ENCODE results near the gene SLC6A2. TPM values are rescaled to one million over a fixed set of nuclear protein-coding genes. Genes with fewer than 3 reads are reported as not detected.

The SLC6A2 gene
- total RNA-seq, 1 donor from 2014 or later = not detected

GRCh38 chr16:55697867-55698266, 42.1 kb downstream of the SLC6A2 start:
- peaks cover 3% of the 10 kb centered on the region for H3K27me3 Mint-ChIP-seq
- H3K4me3 Mint-ChIP-seq = no peak overlapping the region
- POLR2A ChIA-PET = no interaction called here
- no peak for TF ChIP-seq CTCF (IDR thresholded peaks at IDR 0.05)
- H3K9me3 Mint-ChIP-seq = no peaks in the 10 kb centered on the region
- ATAC-seq (ENCODE audit: low read depth) = no peak
- no peak for DNase-seq
- H3K27ac Mint-ChIP-seq = no peak overlapping the region
- intact Hi-C loops (cut with micrococcal nuclease) = no loop called here
- CTCF ChIA-PET = no interaction called here
- no peaks in the 10 kb centered on the region for H3K36me3 Mint-ChIP-seq (ENCODE audit: low read depth)
- H3K4me1 Mint-ChIP-seq = no peaks in the 10 kb centered on the region

GRCh38 chr16:55698331-55698730, 42.5 kb downstream of the SLC6A2 start:
- H3K36me3 Mint-ChIP-seq (ENCODE audit: low read depth) = no peaks in the 10 kb centered on the region
- TF ChIP-seq CTCF (IDR thresholded peaks at IDR 0.05) = no peak
- H3K27me3 Mint-ChIP-seq = peaks cover 5% of the 10 kb centered on the region
- intact Hi-C loops (cut with micrococcal nuclease) = no loop called here
- ChIA-PET POLR2A (no interaction called here), CTCF (no interaction called here)
- H3K4me1 Mint-ChIP-seq = no peaks in the 10 kb centered on the region
- DNase-seq = no peak
- no peak for ATAC-seq (ENCODE audit: low read depth)
- H3K27ac Mint-ChIP-seq = no peak overlapping the region
- no peaks in the 10 kb centered on the region for H3K9me3 Mint-ChIP-seq
- no peak overlapping the region for H3K4me3 Mint-ChIP-seq

- intact Hi-C loops (cut with micrococcal nuclease) = no loop called here
- H3K9me3 Mint-ChIP-seq = no peaks in the 10 kb centered on the region
- H3K27ac Mint-ChIP-seq = no peak overlapping the region
- no peak overlapping the region for H3K4me3 Mint-ChIP-seq
- H3K27me3 Mint-ChIP-seq = peaks cover 5% of the 10 kb centered on the region
- DNase-seq (no peak), ATAC-seq (ENCODE audit: low read depth) (no peak)
- CTCF ChIA-PET = no interaction called here
- POLR2A ChIA-PET = no interaction called here
- no peak for TF ChIP-seq CTCF (IDR thresholded peaks at IDR 0.05)
- no peaks in the 10 kb centered on the region for H3K4me1 Mint-ChIP-seq
- H3K36me3 Mint-ChIP-seq (ENCODE audit: low read depth) = no peaks in the 10 kb centered on the region
These were observed 43.2 kb downstream of the SLC6A2 start for GRCh38 chr16:55698946-55699345.

GRCh38 chr16:55699616-55700015, 43.8 kb downstream of the SLC6A2 start:
- intact Hi-C loops (cut with micrococcal nuclease) = loop anchor here (5.0 kb wide), 2 partner anchors 1752 to 1927 kb away; no protein-coding TSS in a partner anchor
- Mint-ChIP-seq H3K27ac (no peak overlapping the region), H3K4me3 (no peak overlapping the region), H3K36me3 (ENCODE audit: low read depth) (no peaks in the 10 kb centered on the region), H3K4me1 (no peaks in the 10 kb centered on the region), H3K9me3 (no peaks in the 10 kb centered on the region), H3K27me3 (peaks cover 5% of the 10 kb centered on the region)
- no peak for TF ChIP-seq CTCF (IDR thresholded peaks at IDR 0.05)
- no peak for DNase-seq
- CTCF ChIA-PET = no interaction called here
- no peak for ATAC-seq (ENCODE audit: low read depth)
- POLR2A ChIA-PET = no interaction called here

- intact Hi-C loops (cut with micrococcal nuclease) = loop anchor here (5.0 kb wide), 2 partner anchors 1753 to 1928 kb away; no protein-coding TSS in a partner anchor
- Mint-ChIP-seq H3K27me3 (peaks cover 5% of the 10 kb centered on the region), H3K4me3 (no peak overlapping the region), H3K4me1 (no peaks in the 10 kb centered on the region), H3K9me3 (no peaks in the 10 kb centered on the region), H3K27ac (no peak overlapping the region), H3K36me3 (ENCODE audit: low read depth) (no peaks in the 10 kb centered on the region)
- TF ChIP-seq CTCF (IDR thresholded peaks at IDR 0.05) = no peak
- ChIA-PET CTCF (no interaction called here), POLR2A (no interaction called here)
- DNase-seq = no peak
- ATAC-seq (ENCODE audit: low read depth) = no peak
These were observed 44.3 kb downstream of the SLC6A2 start for GRCh38 chr16:55700067-55700466.

Measured in activated B cell treated with CpG ODN at 0.5 μM for 24 hours (primary cell).